CD4-positive, CD25-positive, alpha-beta regulatory T cell (primary cell): ENCODE data around the gene HBQ1. TPM values are rescaled to one million over a fixed set of nuclear protein-coding genes. Genes with fewer than 3 reads are reported as not detected.

Source experiments
- ATAC-seq, 2 donors: fragments of 150-1000 bp; cut with Tn5 transposase; one replicate each; pipeline ENCODE4 v1.10.0; 2021; ENCODE audit warnings: low read depth in 2 of 2, moderate number of reproducible peaks in 2 of 2, moderate library complexity in 1 of 2
- DNase-seq, 3 donors: peaks; one replicate each; pipeline versions ENCODE4 v3.0.0 to v3.0.0-alpha.2; 2012 to 2022; ENCODE audit warnings: mixed read lengths in 1 of 3
- H3K27ac ChIP-seq: one replicate; pipeline ENCODE4 v1.7.0; 2013; ENCODE audit warnings: mild to moderate bottlenecking, low read length; ENCODE audit not compliant: insufficient read depth, poor library complexity, severe bottlenecking
- H3K27me3 ChIP-seq: one replicate; pipeline ENCODE4 v1.7.0; 2013; ENCODE audit warnings: low read length; ENCODE audit not compliant: control insufficient read depth, insufficient read depth
- H3K36me3 ChIP-seq: one replicate; pipeline ENCODE4 v1.7.0; 2013; ENCODE audit warnings: mild to moderate bottlenecking, low read length, moderate library complexity; ENCODE audit not compliant: control insufficient read depth, insufficient read depth
- H3K4me1 ChIP-seq: 2 replicates; pipeline ENCODE4 v1.7.0; 2013; ENCODE audit warnings: mild to moderate bottlenecking, low read length; ENCODE audit not compliant: insufficient read depth, control insufficient read depth, poor library complexity, severe bottlenecking
- H3K4me3 ChIP-seq: one replicate; pipeline ENCODE4 v1.7.0; 2013; ENCODE audit warnings: low read depth, mild to moderate bottlenecking, low read length, moderate library complexity
- H3K9me3 ChIP-seq, 2 experiments: 1 replicate in 1 of 2; 2 replicates in 1 of 2; pipeline ENCODE4 v1.7.0; 2013; ENCODE audit warnings: low read length in 2 of 2, mild to moderate bottlenecking in 1 of 2, moderate library complexity in 1 of 2; ENCODE audit not compliant: control insufficient read depth in 2 of 2
- H3K27ac Mint-ChIP-seq, 3 donors: one replicate each; pipeline ENCODE4 v1.8.0; 2020 to 2022; ENCODE audit warnings: mild to moderate bottlenecking in 3 of 3, mixed read lengths in 3 of 3, moderate library complexity in 2 of 3
- H3K27me3 Mint-ChIP-seq: one replicate; pipeline ENCODE4 v1.8.0; 2022; ENCODE audit warnings: mild to moderate bottlenecking, mixed read lengths
- H3K36me3 Mint-ChIP-seq: one replicate; pipeline ENCODE4 v1.8.0; 2020; ENCODE audit warnings: mixed read lengths
- H3K4me1 Mint-ChIP-seq, 4 donors: one replicate each; pipeline ENCODE4 v1.8.0; 2020 to 2022; ENCODE audit warnings: mixed read lengths in 4 of 4, mild to moderate bottlenecking in 1 of 4
- H3K4me3 Mint-ChIP-seq, 4 donors: one replicate each; pipeline ENCODE4 v1.8.0; 2020 to 2022; ENCODE audit warnings: mild to moderate bottlenecking in 4 of 4, mixed read lengths in 4 of 4, moderate library complexity in 3 of 4
- H3K9me3 Mint-ChIP-seq, 7 donors: one replicate each; pipeline ENCODE4 v1.8.0; 2020 to 2022; ENCODE audit warnings: mixed read lengths in 7 of 7, mild to moderate bottlenecking in 3 of 7, moderate library complexity in 2 of 7
- polyA plus RNA-seq, 4 donors: library from polyadenylated mRNA; unstranded; fragments of 300-500 nt; fragmentation: Illumina TruSeq; gene quantifications; one replicate each; pipeline ENCODE4 v1.2.3, GENCODE V29; 2021
- total RNA-seq: library from RNA; stranded (reverse); gene quantifications from one replicate; pipeline ENCODE4 v1.2.3, GENCODE V29; 2022

HBQ1 gene
- total RNA-seq (not detected), polyA plus RNA-seq (not detected)

GRCh38 chr16:180101-180675 lies at the start of gene HBQ1:
Gene HBQ1 (plus strand): TSS chr16:180459. CDS start chr16:180487, 28 bp downstream.
- no peak for DNase-seq
- H3K27ac Mint-ChIP-seq = no peak within 1 kb of the TSS
- peaks cover 0 to 17% (median 0%) of the 10 kb centered on the region in 4 donors for H3K4me1 Mint-ChIP-seq
- H3K4me3 Mint-ChIP-seq = peak within 1 kb of the TSS; percentile 50 to 79 (median 67)
- peaks cover 19% of the 10 kb centered on the region for H3K4me1 ChIP-seq
- no peaks in the 10 kb centered on the region for H3K36me3 ChIP-seq
- no peaks in the 10 kb centered on the region for H3K9me3 ChIP-seq
- H3K27ac ChIP-seq = no peak within 1 kb of the TSS
- peaks cover 21% of the 10 kb centered on the region for H3K27me3 ChIP-seq
- H3K4me3 ChIP-seq = no peak within 1 kb of the TSS
- no peak for ATAC-seq
- H3K27me3 Mint-ChIP-seq = peaks cover 34% of the 10 kb centered on the region
- no peaks in the 10 kb centered on the region for H3K36me3 Mint-ChIP-seq
- H3K9me3 Mint-ChIP-seq = peaks cover 0 to 1% (median 0%) of the 10 kb centered on the region in 7 donors

DNA sequence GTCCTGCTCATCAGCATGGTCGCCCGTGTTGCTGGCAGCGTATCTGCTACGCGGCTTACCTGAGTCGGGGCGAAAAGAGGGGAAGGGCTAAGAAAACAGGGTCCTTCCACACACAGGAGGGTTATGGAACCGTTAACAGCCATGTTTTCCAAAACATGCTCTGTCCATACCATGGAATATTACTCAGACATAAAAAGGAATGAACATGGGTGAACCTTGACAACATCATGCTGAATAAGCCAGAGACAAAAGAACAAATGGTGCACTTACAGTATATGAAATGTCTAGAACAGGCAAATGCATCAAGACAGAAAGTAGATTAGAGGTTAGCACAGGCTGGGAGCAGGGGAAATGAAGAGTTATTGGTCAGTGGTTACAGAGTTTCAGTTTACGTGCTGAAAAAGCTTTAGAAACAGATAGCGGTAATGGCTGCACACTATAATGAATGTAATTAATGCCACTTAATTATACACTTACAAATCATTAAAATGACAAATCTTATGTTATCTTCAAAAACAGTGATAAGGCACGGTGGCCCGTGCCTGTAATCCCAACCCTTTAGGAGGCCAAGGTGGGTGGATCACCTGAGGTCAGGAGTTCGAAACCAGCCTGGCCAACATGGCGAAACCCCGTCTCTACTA lies 49.6 kb upstream of the HBQ1 start:
- Histone ChIP-seq H3K9me3 (no peaks in the 10 kb centered on the region), H3K27me3 (no peaks in the 10 kb centered on the region), H3K36me3 (no peaks in the 10 kb centered on the region), H3K4me3 (no peak overlapping the region), H3K27ac (no peak overlapping the region), H3K4me1 (no peaks in the 10 kb centered on the region)
- Mint-ChIP-seq H3K4me1 (peaks cover 4 to 38% (median 25%) of the 10 kb centered on the region in 4 donors), H3K27ac (no peak overlapping the region), H3K27me3 (no peaks in the 10 kb centered on the region), H3K4me3 (no peak overlapping the region), H3K9me3 (no peaks in the 10 kb centered on the region), H3K36me3 (peaks cover 11% of the 10 kb centered on the region)
- ATAC-seq (no peak), DNase-seq (no peak)

- Histone ChIP-seq H3K4me1 (peaks cover 1% of the 10 kb centered on the region), H3K9me3 (no peaks in the 10 kb centered on the region), H3K27ac (no peak overlapping the region), H3K36me3 (no peaks in the 10 kb centered on the region), H3K4me3 (no peak overlapping the region), H3K27me3 (no peaks in the 10 kb centered on the region)
- H3K4me3 Mint-ChIP-seq = no peak overlapping the region
- DNase-seq (no peak), ATAC-seq (no peak)
- peaks cover 9 to 47% (median 30%) of the 10 kb centered on the region in 4 donors for H3K4me1 Mint-ChIP-seq
- no peaks in the 10 kb centered on the region for H3K9me3 Mint-ChIP-seq
- no peaks in the 10 kb centered on the region for H3K27me3 Mint-ChIP-seq
- peaks cover 11% of the 10 kb centered on the region for H3K36me3 Mint-ChIP-seq
- H3K27ac Mint-ChIP-seq = peak overlapping the region in 1 of 3 donors; percentile 84
These were observed 48.1 kb upstream of the HBQ1 start for GRCh38 chr16:132120-132519.

GRCh38 chr16:133716-134115 lies 46.5 kb upstream of the HBQ1 start:
- no peaks in the 10 kb centered on the region for H3K9me3 ChIP-seq
- peak overlapping the region in 1 of 4 donors; percentile 20 for H3K4me3 Mint-ChIP-seq
- no peak overlapping the region for H3K27ac ChIP-seq
- H3K27me3 Mint-ChIP-seq = no peaks in the 10 kb centered on the region
- H3K27ac Mint-ChIP-seq = no peak overlapping the region
- DNase-seq (no peak), ATAC-seq (no peak)
- H3K4me3 ChIP-seq = no peak overlapping the region
- peaks cover 9 to 55% (median 32%) of the 10 kb centered on the region in 4 donors for H3K4me1 Mint-ChIP-seq
- H3K4me1 ChIP-seq = peaks cover 11% of the 10 kb centered on the region
- no peaks in the 10 kb centered on the region for H3K27me3 ChIP-seq
- peaks cover 11% of the 10 kb centered on the region for H3K36me3 Mint-ChIP-seq
- no peaks in the 10 kb centered on the region for H3K36me3 ChIP-seq
- H3K9me3 Mint-ChIP-seq = peaks cover 0 to 2% (median 0%) of the 10 kb centered on the region in 7 donors

GRCh38 chr16:138049-138417 lies 42.2 kb upstream of the HBQ1 start:
- no peaks in the 10 kb centered on the region for H3K27me3 ChIP-seq
- peak overlapping the region; percentile 42 for H3K4me3 ChIP-seq
- DNase-seq = peak; percentile 18 to 22 (median 18)
- no peaks in the 10 kb centered on the region for H3K9me3 ChIP-seq
- no peak for ATAC-seq
- Mint-ChIP-seq H3K27me3 (peaks cover 5% of the 10 kb centered on the region), H3K4me3 (peak overlapping the region; percentile 81 to 93 (median 83)), H3K9me3 (peaks cover 0 to 2% (median 0%) of the 10 kb centered on the region in 7 donors), H3K27ac (peak overlapping the region in 2 of 3 donors; percentile 48 to 54), H3K36me3 (peaks cover 6% of the 10 kb centered on the region), H3K4me1 (peaks cover 5 to 42% (median 18%) of the 10 kb centered on the region in 4 donors)
- H3K27ac ChIP-seq = peak overlapping the region; percentile 41
- no peaks in the 10 kb centered on the region for H3K36me3 ChIP-seq
- H3K4me1 ChIP-seq = peaks cover 11% of the 10 kb centered on the region

- H3K27ac Mint-ChIP-seq = peak overlapping the region in 1 of 3 donors; percentile 65
- no peak overlapping the region for H3K27ac ChIP-seq
- DNase-seq = no peak
- H3K36me3 Mint-ChIP-seq = no peaks in the 10 kb centered on the region
- no peak overlapping the region for H3K4me3 ChIP-seq
- peaks cover 0 to 2% (median 0%) of the 10 kb centered on the region in 7 donors for H3K9me3 Mint-ChIP-seq
- ATAC-seq = no peak
- peaks cover 3% of the 10 kb centered on the region for H3K27me3 ChIP-seq
- H3K4me1 Mint-ChIP-seq = peaks cover 4 to 27% (median 9%) of the 10 kb centered on the region in 4 donors
- peaks cover 11% of the 10 kb centered on the region for H3K4me1 ChIP-seq
- no peaks in the 10 kb centered on the region for H3K9me3 ChIP-seq
- peaks cover 16% of the 10 kb centered on the region for H3K27me3 Mint-ChIP-seq
- peak overlapping the region; percentile 62 to 93 (median 74) for H3K4me3 Mint-ChIP-seq
- H3K36me3 ChIP-seq = no peaks in the 10 kb centered on the region
These were observed 39.9 kb upstream of the HBQ1 start for GRCh38 chr16:140175-140857.

- H3K4me3 ChIP-seq = no peak overlapping the region
- ATAC-seq = no peak
These were observed 37.8 kb upstream of the HBQ1 start for GRCh38 chr16:142405-142967.

More at GRCh38 chr16:142405-142967, 37.8 kb upstream of the HBQ1 start:
- no peak for DNase-seq
- no peak overlapping the region for H3K27ac Mint-ChIP-seq
- peak overlapping the region in 1 of 4 donors; percentile 54 for H3K4me3 Mint-ChIP-seq
- no peaks in the 10 kb centered on the region for H3K36me3 Mint-ChIP-seq
- Histone ChIP-seq H3K4me1 (peaks cover 6% of the 10 kb centered on the region), H3K36me3 (no peaks in the 10 kb centered on the region), H3K9me3 (no peaks in the 10 kb centered on the region), H3K27ac (no peak overlapping the region), H3K27me3 (peaks cover 3% of the 10 kb centered on the region)
- H3K9me3 Mint-ChIP-seq = peaks cover 0 to 6% (median 0%) of the 10 kb centered on the region in 7 donors
- H3K27me3 Mint-ChIP-seq = peaks cover 28% of the 10 kb centered on the region
- peaks cover 0 to 14% (median 5%) of the 10 kb centered on the region in 4 donors for H3K4me1 Mint-ChIP-seq
